Measurements from ENCODE around the gene AXIN1.

The AXIN1 gene

GRCh38 chr16:266258-267164 is 86.0 kb downstream of the AXIN1 start:
- Histone ChIP-seq H3K27me3 (ENCODE audit: insufficient read depth, low read length) (no peaks in the 10 kb centered on the region), H3K4me3 (ENCODE audit: low read length) (no peak overlapping the region), H3K27ac (ENCODE audit: low read length) (no peak overlapping the region), H3K36me3 (ENCODE audit: insufficient read depth, low read depth, low read length) (peaks cover 22% of the 10 kb centered on the region), H3K9me3 (ENCODE audit: insufficient read depth, low read depth, low read length) (no peaks in the 10 kb centered on the region), H3K4me1 (ENCODE audit: insufficient read depth, low read length) (no peaks in the 10 kb centered on the region), H3K9ac (ENCODE audit: low read depth, low read length) (no peak overlapping the region)

GRCh38 chr16:265711-266110 is 86.8 kb downstream of the AXIN1 start:
- H3K27me3 ChIP-seq (ENCODE audit: insufficient read depth, low read length): no peaks in the 10 kb centered on the region
- no peak overlapping the region for H3K9ac ChIP-seq (ENCODE audit: low read depth, low read length)
- H3K4me3 ChIP-seq (ENCODE audit: low read length): no peak overlapping the region
- no peak overlapping the region for H3K27ac ChIP-seq (ENCODE audit: low read length)
- no peaks in the 10 kb centered on the region for H3K9me3 ChIP-seq (ENCODE audit: insufficient read depth, low read depth, low read length)
- H3K4me1 ChIP-seq (ENCODE audit: insufficient read depth, low read length): no peaks in the 10 kb centered on the region
- peaks cover 30% of the 10 kb centered on the region for H3K36me3 ChIP-seq (ENCODE audit: insufficient read depth, low read depth, low read length)

- no peaks in the 10 kb centered on the region for H3K27me3 ChIP-seq (ENCODE audit: insufficient read depth, low read length)
- H3K36me3 ChIP-seq (ENCODE audit: insufficient read depth, low read depth, low read length): peaks cover 35% of the 10 kb centered on the region
- no peak overlapping the region for H3K27ac ChIP-seq (ENCODE audit: low read length)
- H3K9ac ChIP-seq (ENCODE audit: low read depth, low read length): no peak overlapping the region
- no peaks in the 10 kb centered on the region for H3K9me3 ChIP-seq (ENCODE audit: insufficient read depth, low read depth, low read length)
- H3K4me1 ChIP-seq (ENCODE audit: insufficient read depth, low read length): no peaks in the 10 kb centered on the region
- no peak overlapping the region for H3K4me3 ChIP-seq (ENCODE audit: low read length)
Observed at GRCh38 chr16:265002-265529, 87.5 kb downstream of the AXIN1 start.

GRCh38 chr16:264440-264951 is 88.0 kb downstream of the AXIN1 start:
- no peaks in the 10 kb centered on the region for H3K9me3 ChIP-seq (ENCODE audit: insufficient read depth, low read depth, low read length)
- peaks cover 41% of the 10 kb centered on the region for H3K36me3 ChIP-seq (ENCODE audit: insufficient read depth, low read depth, low read length)
- no peak overlapping the region for H3K9ac ChIP-seq (ENCODE audit: low read depth, low read length)
- H3K4me1 ChIP-seq (ENCODE audit: insufficient read depth, low read length): no peaks in the 10 kb centered on the region
- H3K4me3 ChIP-seq (ENCODE audit: low read length): no peak overlapping the region
- no peak overlapping the region for H3K27ac ChIP-seq (ENCODE audit: low read length)
- H3K27me3 ChIP-seq (ENCODE audit: insufficient read depth, low read length): no peaks in the 10 kb centered on the region

GRCh38 chr16:263944-264343 is 88.6 kb downstream of the AXIN1 start:
- no peak overlapping the region for H3K27ac ChIP-seq (ENCODE audit: low read length)
- H3K27me3 ChIP-seq (ENCODE audit: insufficient read depth, low read length): no peaks in the 10 kb centered on the region
- no peak overlapping the region for H3K4me3 ChIP-seq (ENCODE audit: low read length)
- no peak overlapping the region for H3K9ac ChIP-seq (ENCODE audit: low read depth, low read length)
- H3K4me1 ChIP-seq (ENCODE audit: insufficient read depth, low read length): no peaks in the 10 kb centered on the region
- H3K36me3 ChIP-seq (ENCODE audit: insufficient read depth, low read depth, low read length): peaks cover 47% of the 10 kb centered on the region
- H3K9me3 ChIP-seq (ENCODE audit: insufficient read depth, low read depth, low read length): no peaks in the 10 kb centered on the region

- Histone ChIP-seq H3K9ac (ENCODE audit: low read depth, low read length) (no peak overlapping the region), H3K27me3 (ENCODE audit: insufficient read depth, low read length) (no peaks in the 10 kb centered on the region), H3K36me3 (ENCODE audit: insufficient read depth, low read depth, low read length) (peaks cover 47% of the 10 kb centered on the region), H3K27ac (ENCODE audit: low read length) (no peak overlapping the region), H3K9me3 (ENCODE audit: insufficient read depth, low read depth, low read length) (no peaks in the 10 kb centered on the region), H3K4me1 (ENCODE audit: insufficient read depth, low read length) (no peaks in the 10 kb centered on the region), H3K4me3 (ENCODE audit: low read length) (no peak overlapping the region)
Observed at GRCh38 chr16:263182-263774, 89.2 kb downstream of the AXIN1 start.

GRCh38 chr16:262121-262745 is 90.3 kb downstream of the AXIN1 start:
- Histone ChIP-seq H3K27me3 (ENCODE audit: insufficient read depth, low read length) (no peaks in the 10 kb centered on the region), H3K4me3 (ENCODE audit: low read length) (no peak overlapping the region), H3K36me3 (ENCODE audit: insufficient read depth, low read depth, low read length) (peaks cover 47% of the 10 kb centered on the region), H3K9ac (ENCODE audit: low read depth, low read length) (no peak overlapping the region), H3K9me3 (ENCODE audit: insufficient read depth, low read depth, low read length) (no peaks in the 10 kb centered on the region), H3K27ac (ENCODE audit: low read length) (no peak overlapping the region), H3K4me1 (ENCODE audit: insufficient read depth, low read length) (no peaks in the 10 kb centered on the region)

GRCh38 chr16:261031-261691 is 91.4 kb downstream of the AXIN1 start:
- no peaks in the 10 kb centered on the region for H3K9me3 ChIP-seq (ENCODE audit: insufficient read depth, low read depth, low read length)
- H3K9ac ChIP-seq (ENCODE audit: low read depth, low read length): no peak overlapping the region
- H3K4me1 ChIP-seq (ENCODE audit: insufficient read depth, low read length): no peaks in the 10 kb centered on the region
- H3K36me3 ChIP-seq (ENCODE audit: insufficient read depth, low read depth, low read length): peaks cover 49% of the 10 kb centered on the region
- no peaks in the 10 kb centered on the region for H3K27me3 ChIP-seq (ENCODE audit: insufficient read depth, low read length)
- H3K27ac ChIP-seq (ENCODE audit: low read length): no peak overlapping the region
- no peak overlapping the region for H3K4me3 ChIP-seq (ENCODE audit: low read length)

- Histone ChIP-seq H3K36me3 (ENCODE audit: insufficient read depth, low read depth, low read length) (peaks cover 56% of the 10 kb centered on the region), H3K9me3 (ENCODE audit: insufficient read depth, low read depth, low read length) (no peaks in the 10 kb centered on the region), H3K9ac (ENCODE audit: low read depth, low read length) (no peak overlapping the region)
Observed at GRCh38 chr16:260326-260725, 92.2 kb downstream of the AXIN1 start.

GRCh38 chr16:259814-260253 is 92.7 kb downstream of the AXIN1 start:
- Histone ChIP-seq H3K4me3 (ENCODE audit: low read length) (no peak overlapping the region), H3K4me1 (ENCODE audit: insufficient read depth, low read length) (no peaks in the 10 kb centered on the region), H3K27ac (ENCODE audit: low read length) (no peak overlapping the region), H3K9ac (ENCODE audit: low read depth, low read length) (no peak overlapping the region), H3K27me3 (ENCODE audit: insufficient read depth, low read length) (no peaks in the 10 kb centered on the region), H3K36me3 (ENCODE audit: insufficient read depth, low read depth, low read length) (peaks cover 61% of the 10 kb centered on the region), H3K9me3 (ENCODE audit: insufficient read depth, low read depth, low read length) (no peaks in the 10 kb centered on the region)

More at GRCh38 chr16:260326-260725, 92.2 kb downstream of the AXIN1 start:
- Histone ChIP-seq H3K27ac (ENCODE audit: low read length) (no peak overlapping the region), H3K27me3 (ENCODE audit: insufficient read depth, low read length) (no peaks in the 10 kb centered on the region), H3K4me1 (ENCODE audit: insufficient read depth, low read length) (no peaks in the 10 kb centered on the region), H3K4me3 (ENCODE audit: low read length) (no peak overlapping the region)

- peaks cover 60% of the 10 kb centered on the region for H3K36me3 ChIP-seq (ENCODE audit: insufficient read depth, low read depth, low read length)
- H3K9ac ChIP-seq (ENCODE audit: low read depth, low read length): no peak overlapping the region
Observed at GRCh38 chr16:259226-259625, 93.3 kb downstream of the AXIN1 start.

More at GRCh38 chr16:259226-259625, 93.3 kb downstream of the AXIN1 start:
- Histone ChIP-seq H3K27ac (ENCODE audit: low read length) (no peak overlapping the region), H3K4me3 (ENCODE audit: low read length) (no peak overlapping the region), H3K27me3 (ENCODE audit: insufficient read depth, low read length) (no peaks in the 10 kb centered on the region), H3K4me1 (ENCODE audit: insufficient read depth, low read length) (no peaks in the 10 kb centered on the region), H3K9me3 (ENCODE audit: insufficient read depth, low read depth, low read length) (no peaks in the 10 kb centered on the region)
